Activated T-cell treated with anti-CD3 and anti-CD28 coated beads, Interleukin-2, amount 50 U/mL, for 48 hours (primary cell): ENCODE measurements around the gene ZC3H7A.

ENCODE experiments used
- DNase-seq, 2 experiments: peaks; one replicate each; pipeline ENCODE4 v3.0.0-alpha.2; 2020

ZC3H7A gene

GRCh38 chr16:11734025-11734652, 62.9 kb downstream of the ZC3H7A start:
- DNase-seq: no peak

- DNase-seq: no peak
Measured at GRCh38 chr16:11731222-11731621, 65.8 kb downstream of the ZC3H7A start.

- no peak for DNase-seq
Measured at GRCh38 chr16:11729787-11730186, 67.3 kb downstream of the ZC3H7A start.

- no peak for DNase-seq
Measured at GRCh38 chr16:11727796-11728543, 69.1 kb downstream of the ZC3H7A start.

- no peak for DNase-seq
Measured at GRCh38 chr16:11726008-11726407, 71.0 kb downstream of the ZC3H7A start.

GRCh38 chr16:11725457-11725856, 71.6 kb downstream of the ZC3H7A start:
- DNase-seq: no peak

DNA sequence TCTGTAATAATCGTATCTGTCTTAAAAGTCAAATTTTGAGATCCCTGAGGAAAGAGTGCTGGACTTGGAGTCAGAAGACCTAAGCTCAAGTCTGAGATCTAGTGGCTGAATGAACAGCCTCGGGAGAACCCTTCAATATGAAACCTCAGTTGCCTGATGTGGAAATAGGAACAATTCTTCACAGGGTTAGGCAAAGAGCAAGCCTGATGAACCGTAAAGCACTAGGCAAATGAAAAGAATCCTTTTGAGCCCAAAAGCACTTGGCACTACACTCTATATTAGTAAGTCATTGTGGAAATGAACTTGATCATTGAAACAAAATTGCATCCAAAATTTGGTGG, 74.6 kb downstream of the ZC3H7A start:
- DNase-seq: no peak

DNA sequence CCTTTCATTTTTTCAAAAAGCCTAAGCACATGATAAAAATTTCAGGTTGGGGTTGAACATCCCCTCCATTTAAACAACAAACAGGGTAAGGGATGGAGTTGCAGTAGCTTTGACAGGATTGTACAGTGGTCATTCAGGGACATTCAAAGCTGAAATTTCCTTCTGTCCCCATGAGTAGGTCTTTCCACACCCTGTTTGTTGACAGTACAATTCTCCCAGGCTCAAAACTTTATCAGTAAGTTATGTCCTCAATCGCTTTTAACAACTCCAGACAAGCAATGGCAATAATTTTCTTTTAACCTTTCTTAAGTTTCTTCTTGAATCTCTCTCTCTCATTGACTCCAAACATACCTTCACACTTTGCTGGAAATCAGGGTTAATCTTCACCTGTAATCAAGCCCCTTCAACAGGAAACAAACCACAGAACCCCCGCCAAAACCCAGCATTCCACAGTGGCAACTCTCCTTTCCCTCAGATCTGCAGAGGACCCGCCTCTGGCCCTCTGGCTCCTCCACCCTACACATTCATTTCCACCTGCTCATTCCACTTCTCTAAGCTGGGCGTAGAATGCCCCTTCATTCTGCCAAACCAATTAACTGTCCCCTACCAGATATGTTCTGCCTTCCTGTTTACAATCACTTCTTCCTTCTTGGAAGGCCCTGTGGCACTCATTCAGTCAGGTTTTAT, 75.1 kb downstream of the ZC3H7A start:
- no peak for DNase-seq

DNA sequence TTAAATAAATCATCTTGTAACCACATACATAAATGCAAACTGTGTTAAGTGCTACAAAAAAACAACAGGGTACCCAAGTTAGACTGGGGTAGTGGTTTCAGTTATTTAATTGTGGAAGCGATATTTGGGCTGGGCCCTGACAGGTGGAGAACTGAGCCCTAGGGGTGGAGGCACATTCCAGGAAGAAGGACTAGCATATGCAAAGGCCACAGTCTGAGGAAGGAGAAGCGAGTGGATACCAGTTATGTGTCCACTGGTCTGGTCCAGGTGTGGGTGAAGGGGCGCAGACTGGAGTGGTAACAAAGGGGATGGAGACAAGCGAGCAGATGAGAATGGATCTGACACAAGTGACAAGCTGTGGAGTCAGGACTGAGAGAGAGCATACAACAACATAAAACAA, 77.3 kb downstream of the ZC3H7A start:
- DNase-seq: no peak

DNA sequence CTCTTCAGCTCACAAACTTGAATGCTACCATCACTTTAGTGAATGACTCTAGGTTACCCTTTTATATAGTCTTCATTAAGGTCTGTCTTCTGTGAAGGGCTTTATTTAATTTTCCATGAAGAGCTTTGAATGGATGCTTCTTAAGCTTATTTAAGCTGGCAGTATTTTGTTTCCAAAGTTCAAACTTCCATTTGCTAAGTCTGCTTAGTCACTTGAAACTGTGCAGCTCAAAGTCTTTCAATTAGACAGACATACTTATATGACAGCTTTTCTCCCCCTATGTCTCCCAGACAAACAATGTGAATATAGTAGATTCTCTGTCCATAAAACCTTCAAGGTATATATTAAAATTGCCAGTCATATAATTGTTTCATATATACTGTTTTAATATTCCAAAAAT, 77.9 kb downstream of the ZC3H7A start:
- DNase-seq: no peak

- DNase-seq: no peak
Measured at GRCh38 chr16:11717811-11718210, 79.2 kb downstream of the ZC3H7A start.

DNA sequence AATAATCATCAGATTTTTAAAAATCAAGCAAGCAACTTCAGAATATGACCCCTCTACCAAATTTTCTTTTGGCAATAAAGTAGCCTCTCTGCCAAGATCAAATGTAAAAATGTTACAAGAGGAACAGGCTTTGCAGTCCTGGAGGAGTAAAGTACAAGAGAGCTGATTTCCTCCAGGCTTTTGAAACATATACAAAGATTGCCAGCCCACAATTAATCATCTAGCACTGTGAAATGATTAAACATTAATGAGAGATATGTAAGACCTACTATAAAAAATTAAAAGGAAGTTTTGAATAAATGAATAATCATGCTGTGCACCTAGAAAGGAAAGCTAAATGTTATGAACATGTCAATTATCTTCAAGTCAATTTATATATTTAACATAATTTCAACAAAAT, 80.7 kb downstream of the ZC3H7A start:
- DNase-seq: no peak

GRCh38 chr16:11715246-11715947, 81.7 kb downstream of the ZC3H7A start:
- DNase-seq: no peak

DNA sequence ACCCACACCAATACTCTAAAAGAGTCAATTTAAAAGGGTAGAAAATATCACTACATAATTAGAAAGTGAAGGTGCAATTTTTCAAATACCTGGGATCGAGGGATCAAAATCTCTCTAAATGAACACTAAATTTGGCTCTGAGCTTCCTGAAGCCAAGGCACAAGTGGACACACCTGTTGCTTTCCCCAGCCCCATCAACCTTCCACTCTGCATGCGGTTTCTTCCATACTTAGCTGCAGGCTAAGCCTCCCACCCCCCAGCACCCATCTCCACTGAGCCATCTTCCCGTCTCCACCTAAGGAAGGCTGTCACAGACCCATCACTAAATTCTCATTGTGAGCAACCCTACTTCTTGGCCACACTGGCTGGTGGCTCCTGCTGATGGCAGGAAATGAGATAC, 84.9 kb downstream of the ZC3H7A start:
- DNase-seq: no peak

GRCh38 chr16:11711662-11712061, 85.4 kb downstream of the ZC3H7A start:
- DNase-seq: no peak

GRCh38 chr16:11708421-11708820, 88.6 kb downstream of the ZC3H7A start:
- DNase-seq: no peak

DNA sequence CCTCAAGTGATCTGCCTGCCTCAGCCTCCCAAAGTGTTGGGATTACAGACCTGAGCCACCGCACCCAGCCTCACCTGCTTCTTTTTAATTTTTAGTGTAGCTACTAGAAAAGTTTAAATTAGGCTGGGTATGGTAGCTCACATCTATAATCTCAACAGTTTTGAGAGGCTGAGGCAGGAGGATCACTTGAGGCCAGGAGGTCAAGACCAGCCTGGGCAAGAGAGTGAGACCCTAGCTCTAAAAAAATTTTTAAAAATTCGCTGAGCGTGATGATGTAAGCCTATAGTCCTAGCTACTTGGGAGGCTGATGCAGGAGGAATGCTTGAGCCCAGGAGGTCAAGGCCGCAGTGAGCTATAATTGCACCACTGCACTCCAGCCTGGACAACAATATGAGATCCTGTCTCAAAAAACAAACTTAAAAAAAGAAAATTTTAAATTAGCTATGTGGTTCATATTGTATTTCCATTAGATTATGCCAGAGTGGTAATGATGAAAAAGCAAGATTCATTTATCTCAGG, 89.3 kb downstream of the ZC3H7A start:
- no peak for DNase-seq

- DNase-seq: no peak
Measured at GRCh38 chr16:11706180-11706742, 90.8 kb downstream of the ZC3H7A start.

DNA sequence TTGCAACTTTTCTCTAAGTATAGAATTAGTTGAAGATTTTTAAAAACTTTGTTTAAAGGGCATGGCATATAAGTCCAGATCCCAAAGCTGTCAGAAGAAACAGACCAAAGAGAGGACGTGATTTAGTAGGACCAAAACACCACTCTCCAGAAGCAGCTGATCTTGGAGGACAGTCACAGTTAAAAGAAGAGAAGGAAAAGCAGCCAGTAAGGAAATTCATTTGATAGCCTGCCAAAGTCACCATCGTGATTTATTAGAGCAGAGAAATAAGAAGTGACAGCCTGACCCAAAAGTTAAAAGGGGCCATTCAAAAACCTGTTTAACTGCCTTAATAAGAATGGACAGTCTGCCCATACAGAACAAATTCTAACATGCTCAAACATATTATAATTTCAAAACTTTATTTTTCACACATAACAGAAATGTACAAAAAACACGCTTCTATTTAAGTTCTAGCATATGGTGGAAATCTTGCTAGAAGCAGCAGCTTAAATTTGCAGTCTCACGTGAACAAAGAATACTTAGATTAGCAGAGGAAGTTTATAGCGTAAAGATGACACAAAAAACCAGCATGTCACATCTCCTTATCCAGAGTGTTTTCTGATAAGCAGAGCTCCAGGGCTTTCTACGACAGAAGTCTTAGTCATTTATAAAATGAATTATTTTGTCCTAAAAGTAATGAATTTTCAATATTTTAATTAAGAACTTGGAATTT, 91.6 kb downstream of the ZC3H7A start:
- DNase-seq: no peak
